MM.1S (cell line): ENCODE measurements around the gene COL5A1.

ENCODE experiments used
- DNase-seq: peaks from one replicate; pipeline ENCODE4 v3.0.0-alpha.2; 2015
- H2AFZ ChIP-seq: fragments of 300-600 bp; sonication (generic); 2 replicates; pipeline ENCODE4 v1.6.0; 2016; ENCODE audit warnings: antibody characterized with exemption, low read length
- H3F3A ChIP-seq: fragments of 300-600 bp; sonication (generic); 2 replicates; pipeline ENCODE4 v1.6.1; 2016; ENCODE audit warnings: mild to moderate bottlenecking, antibody characterized with exemption, low read length, moderate library complexity, mixed read lengths; ENCODE audit not compliant: insufficient read depth
- H3K27ac ChIP-seq: fragments of 300-600 bp; sonication (generic); 2 replicates; pipeline ENCODE4 v1.5.1; 2016; ENCODE audit warnings: mild to moderate bottlenecking, low read length
- H3K27me3 ChIP-seq: fragments of 300-600 bp; sonication (generic); replicated peaks from 2 replicates; pipeline ENCODE4 v1.6.0; 2016; ENCODE audit warnings: low read length; ENCODE audit not compliant: insufficient read depth
- H3K36me3 ChIP-seq: fragments of 300-600 bp; sonication (generic); replicated peaks from 2 replicates; pipeline ENCODE4 v1.6.1; 2016; ENCODE audit warnings: mild to moderate bottlenecking, low read length, mixed read lengths; ENCODE audit not compliant: insufficient read depth
- H3K4me1 ChIP-seq: fragments of 300-600 bp; sonication (generic); 2 replicates; pipeline ENCODE4 v1.6.1; 2016; ENCODE audit warnings: low read length, mixed read lengths
- H3K4me2 ChIP-seq: fragments of 300-600 bp; sonication (generic); 2 replicates; pipeline ENCODE4 v1.6.0; 2016; ENCODE audit warnings: low read depth, low read length
- H3K4me3 ChIP-seq: fragments of 300-600 bp; sonication (generic); 2 replicates; pipeline ENCODE4 v1.5.1; 2016; ENCODE audit warnings: low read length, mixed read lengths
- H3K79me2 ChIP-seq: fragments of 300-600 bp; sonication (generic); 2 replicates; pipeline ENCODE4 v1.6.1; 2016; ENCODE audit warnings: mixed run types, low read length, mixed read lengths
- H3K9ac ChIP-seq: fragments of 300-600 bp; sonication (generic); 2 replicates; pipeline ENCODE4 v1.6.1; 2016; ENCODE audit warnings: low read length, mixed read lengths
- H3K9me2 ChIP-seq: fragments of 300-600 bp; sonication (generic); replicated peaks from 2 replicates; pipeline ENCODE4 v1.6.1; 2016; ENCODE audit warnings: mild to moderate bottlenecking, low read length, mixed read lengths; ENCODE audit not compliant: insufficient read depth
- H3K9me3 ChIP-seq: fragments of 300-600 bp; sonication (generic); replicated peaks from 2 replicates; pipeline ENCODE4 v1.6.1; 2016; ENCODE audit warnings: mild to moderate bottlenecking, low read length, mixed read lengths; ENCODE audit not compliant: insufficient read depth
- H4K20me1 ChIP-seq: fragments of 300-600 bp; sonication (generic); 2 replicates; pipeline ENCODE4 v1.6.1; 2016; ENCODE audit warnings: mild to moderate bottlenecking, low read length, moderate library complexity, mixed read lengths; ENCODE audit not compliant: insufficient read depth
- EZH2 ChIP-seq: fragments of 300-600 bp; sonication (generic); optimal IDR thresholded peaks from 2 replicates; pipeline ENCODE3; 2017; ENCODE audit warnings: low read depth, mild to moderate bottlenecking, antibody characterized with exemption, low read length, mixed read lengths
- EZH2phosphoT487 ChIP-seq: fragments of 300-600 bp; sonication (generic); IDR thresholded peaks from 2 replicates; pipeline ENCODE4 v1.6.1; 2018; ENCODE audit warnings: antibody characterized with exemption, low read length
- TF ChIP-seq, protein P1 (sequence below): fragments of 300-600 bp; sonication (generic); IDR thresholded peaks from 2 replicates; pipeline ENCODE4 v1.5.1; 2016; ENCODE audit warnings: antibody characterized with exemption, low read length, mixed read lengths

Gene COL5A1

GRCh38 chr9:134693011-134693410 lies 51.4 kb downstream of the COL5A1 start:
- H3K36me3 ChIP-seq, result no peaks in the 10 kb centered on the region
- no peaks in the 10 kb centered on the region for H3K9me2 ChIP-seq
- no peaks in the 10 kb centered on the region for H3F3A ChIP-seq
- no peaks in the 10 kb centered on the region for H3K4me1 ChIP-seq
- DNase-seq, result no peak
- H3K4me2 ChIP-seq, result no peak overlapping the region
- H3K79me2 ChIP-seq, result no peaks in the 10 kb centered on the region
- TF ChIP-seq EZH2phosphoT487 (no peak), EZH2 (no peak)
- TF ChIP-seq, protein P1, sequence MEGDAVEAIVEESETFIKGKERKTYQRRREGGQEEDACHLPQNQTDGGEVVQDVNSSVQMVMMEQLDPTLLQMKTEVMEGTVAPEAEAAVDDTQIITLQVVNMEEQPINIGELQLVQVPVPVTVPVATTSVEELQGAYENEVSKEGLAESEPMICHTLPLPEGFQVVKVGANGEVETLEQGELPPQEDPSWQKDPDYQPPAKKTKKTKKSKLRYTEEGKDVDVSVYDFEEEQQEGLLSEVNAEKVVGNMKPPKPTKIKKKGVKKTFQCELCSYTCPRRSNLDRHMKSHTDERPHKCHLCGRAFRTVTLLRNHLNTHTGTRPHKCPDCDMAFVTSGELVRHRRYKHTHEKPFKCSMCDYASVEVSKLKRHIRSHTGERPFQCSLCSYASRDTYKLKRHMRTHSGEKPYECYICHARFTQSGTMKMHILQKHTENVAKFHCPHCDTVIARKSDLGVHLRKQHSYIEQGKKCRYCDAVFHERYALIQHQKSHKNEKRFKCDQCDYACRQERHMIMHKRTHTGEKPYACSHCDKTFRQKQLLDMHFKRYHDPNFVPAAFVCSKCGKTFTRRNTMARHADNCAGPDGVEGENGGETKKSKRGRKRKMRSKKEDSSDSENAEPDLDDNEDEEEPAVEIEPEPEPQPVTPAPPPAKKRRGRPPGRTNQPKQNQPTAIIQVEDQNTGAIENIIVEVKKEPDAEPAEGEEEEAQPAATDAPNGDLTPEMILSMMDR, result no peak
- no peak overlapping the region for H3K4me3 ChIP-seq
- no peak overlapping the region for H3K27ac ChIP-seq
- H2AFZ ChIP-seq, result no peak overlapping the region
- no peaks in the 10 kb centered on the region for H4K20me1 ChIP-seq
- H3K9ac ChIP-seq, result no peak overlapping the region
- no peaks in the 10 kb centered on the region for H3K9me3 ChIP-seq
- H3K27me3 ChIP-seq, result peaks cover 90% of the 10 kb centered on the region

DNA sequence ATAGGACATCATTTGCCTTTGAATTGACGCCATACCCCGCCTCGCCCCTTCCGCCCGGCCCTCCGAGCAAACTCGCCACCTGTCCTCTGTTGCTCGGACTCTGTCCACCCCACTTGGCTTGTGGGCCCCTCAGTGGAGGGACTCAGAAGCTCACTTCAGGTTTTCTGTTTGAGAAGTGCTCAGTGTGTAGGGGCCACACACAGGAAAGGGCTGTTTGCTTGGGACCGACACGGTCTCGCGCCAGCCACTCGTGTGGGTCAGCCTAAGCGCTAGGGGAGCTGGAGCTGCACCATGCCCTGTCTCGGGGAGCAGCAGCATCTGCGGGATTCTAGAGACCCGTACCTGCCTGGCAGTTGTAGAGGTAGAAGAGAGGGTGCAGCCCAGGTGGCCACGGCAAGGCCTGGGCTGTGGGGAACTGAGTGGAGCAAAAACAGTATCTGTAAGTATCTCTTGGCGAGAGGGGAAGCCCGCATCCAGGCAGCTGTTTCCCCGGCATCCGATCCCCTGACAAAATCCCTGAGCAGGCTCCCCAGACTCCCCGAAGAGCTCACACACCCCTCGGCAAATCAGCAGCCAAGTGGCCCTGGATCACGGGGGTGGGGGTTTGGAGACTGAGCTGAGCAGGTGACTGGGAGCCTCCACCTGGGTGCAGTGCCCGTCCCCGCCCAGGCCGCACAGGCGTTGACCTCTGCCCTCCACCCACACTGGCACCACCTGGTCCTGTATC lies 52.2 kb downstream of the COL5A1 start:
- Histone ChIP-seq H3K4me3 (no peak overlapping the region), H3K9me2 (no peaks in the 10 kb centered on the region), H3K27ac (no peak overlapping the region), H2AFZ (no peak overlapping the region), H3F3A (no peaks in the 10 kb centered on the region), H3K27me3 (peaks cover 92% of the 10 kb centered on the region), H4K20me1 (no peaks in the 10 kb centered on the region), H3K36me3 (no peaks in the 10 kb centered on the region), H3K4me1 (no peaks in the 10 kb centered on the region), H3K9me3 (no peaks in the 10 kb centered on the region), H3K79me2 (no peaks in the 10 kb centered on the region), H3K4me2 (no peak overlapping the region), H3K9ac (no peak overlapping the region)
- TF ChIP-seq EZH2phosphoT487 (no peak), EZH2 (no peak)
- no peak for DNase-seq

GRCh38 chr9:134694368-134694665 lies 52.7 kb downstream of the COL5A1 start:
- Histone ChIP-seq H3K4me3 (no peak overlapping the region), H4K20me1 (no peaks in the 10 kb centered on the region), H3K27me3 (peaks cover 92% of the 10 kb centered on the region), H3K9ac (no peak overlapping the region), H3F3A (no peaks in the 10 kb centered on the region), H3K36me3 (no peaks in the 10 kb centered on the region), H3K4me2 (no peak overlapping the region), H2AFZ (no peak overlapping the region), H3K79me2 (no peaks in the 10 kb centered on the region), H3K9me2 (no peaks in the 10 kb centered on the region), H3K9me3 (no peaks in the 10 kb centered on the region), H3K4me1 (no peaks in the 10 kb centered on the region), H3K27ac (no peak overlapping the region)
- no peak for DNase-seq
- TF ChIP-seq EZH2phosphoT487 (no peak), EZH2 (no peak)
- TF ChIP-seq, protein P1, result no peak

DNA sequence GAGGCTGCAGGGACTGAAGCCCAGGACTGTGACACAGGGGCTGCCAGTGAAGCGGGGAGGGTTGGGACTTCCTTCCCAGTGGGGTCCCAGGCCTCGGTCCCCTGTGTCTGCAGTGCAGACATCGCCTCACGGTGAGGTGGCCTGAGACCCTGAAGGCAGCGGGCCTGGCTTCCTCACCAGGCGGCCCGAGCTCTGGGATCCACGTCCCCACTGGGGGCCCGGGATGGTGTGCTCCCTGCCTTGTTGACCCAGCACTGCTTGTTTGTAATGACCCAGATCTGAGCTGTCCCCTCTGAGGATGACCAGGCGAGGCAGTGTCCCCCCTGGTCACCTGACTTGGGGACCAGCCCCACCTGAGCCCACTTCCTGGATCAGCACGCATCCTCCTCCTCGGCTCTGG lies 53.1 kb downstream of the COL5A1 start:
- no peaks in the 10 kb centered on the region for H3K9me2 ChIP-seq
- DNase-seq, result no peak
- peaks cover 93% of the 10 kb centered on the region for H3K27me3 ChIP-seq
- TF ChIP-seq EZH2, result no peak
- TF ChIP-seq, protein P1, result no peak
- no peak for TF ChIP-seq EZH2phosphoT487
- no peaks in the 10 kb centered on the region for H3F3A ChIP-seq
- H2AFZ ChIP-seq, result no peak overlapping the region
- H3K9me3 ChIP-seq, result no peaks in the 10 kb centered on the region
- no peaks in the 10 kb centered on the region for H3K79me2 ChIP-seq
- no peak overlapping the region for H3K27ac ChIP-seq
- no peaks in the 10 kb centered on the region for H4K20me1 ChIP-seq
- H3K36me3 ChIP-seq, result no peaks in the 10 kb centered on the region
- no peak overlapping the region for H3K4me2 ChIP-seq
- H3K4me1 ChIP-seq, result no peaks in the 10 kb centered on the region
- H3K4me3 ChIP-seq, result no peak overlapping the region
- no peak overlapping the region for H3K9ac ChIP-seq
